BJ (cell line): ENCODE data around the gene STK38. TPM values are rescaled to one million over a fixed set of nuclear protein-coding genes. Genes with fewer than 3 reads are reported as not detected.

Experiments
- CTCF ChIA-PET: fragments of 350-600 bp; formaldehyde crosslinking; extraction: SDS; loops from one replicate; lab custom pipeline; 2021; ENCODE audit warnings: antibody characterized with exemption, inconsistent platforms; lab: Yijun Ruan, JAX
- POLR2A ChIA-PET: fragments of 300-600 bp; sonication (Branson Sonifier 250); formaldehyde crosslinking; extraction: SDS; loops from one replicate; lab custom pipeline; 2021; ENCODE audit warnings: antibody characterized with exemption; lab: Charles Lee
- DNase-seq: peaks from one replicate; pipeline ENCODE4 v3.0.0-alpha.2; 2011; ENCODE audit warnings: low read depth
- H3K27me3 ChIP-seq: 2 replicates; pipeline ENCODE4 v1.6.0; 2011; ENCODE audit warnings: low read length; ENCODE audit not compliant: control insufficient read depth, insufficient read depth
- H3K36me3 ChIP-seq: 2 replicates; pipeline ENCODE4 v1.5.1; 2011; ENCODE audit warnings: low read length; ENCODE audit not compliant: control insufficient read depth, insufficient read depth
- H3K4me3 ChIP-seq: 2 replicates; pipeline ENCODE4 v1.5.1; 2011; ENCODE audit warnings: low read depth, mild to moderate bottlenecking, control low read depth, low read length
- polyA plus RNA-seq: library from polyadenylated mRNA; depleted of rRNA; stranded (reverse); fragments of >200 nt; gene quantifications from 2 replicates; pipeline ENCODE4 v1.2.3, GENCODE V29; 2011
- TF ChIP-seq, protein P1 (sequence below): IDR thresholded peaks from 2 replicates; pipeline ENCODE4 v1.5.1; 2011; ENCODE audit warnings: low read depth, mild to moderate bottlenecking, control low read depth, inconsistent platforms, low read length, moderate library complexity; ENCODE audit not compliant: insufficient read depth

Gene STK38
- polyA plus RNA-seq, 1 experiment: 22.1 TPM

DNA sequence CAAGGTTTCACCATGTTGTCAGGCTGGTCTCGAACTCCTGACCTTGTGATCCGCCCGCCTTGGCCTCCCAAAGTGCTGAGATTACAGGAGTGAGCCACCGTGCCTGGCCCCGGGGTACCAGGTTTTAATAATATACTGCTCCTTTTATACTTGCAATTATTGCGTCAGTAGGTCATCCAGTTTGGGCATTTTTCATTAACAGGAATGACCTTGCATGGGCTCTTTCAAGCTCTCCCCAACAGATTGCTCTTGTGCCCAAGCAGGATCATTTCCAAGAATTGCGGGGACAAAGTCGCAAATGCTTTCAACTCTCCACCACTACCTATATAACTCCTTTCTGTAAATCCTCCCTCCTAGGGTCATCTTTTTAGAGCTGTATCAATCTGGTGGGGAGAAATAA, 23.8 kb downstream of the STK38 start:
- no peak for DNase-seq
- H3K4me3 ChIP-seq: no peak overlapping the region
- peaks cover 7% of the 10 kb centered on the region for H3K36me3 ChIP-seq
- TF ChIP-seq, protein P1, sequence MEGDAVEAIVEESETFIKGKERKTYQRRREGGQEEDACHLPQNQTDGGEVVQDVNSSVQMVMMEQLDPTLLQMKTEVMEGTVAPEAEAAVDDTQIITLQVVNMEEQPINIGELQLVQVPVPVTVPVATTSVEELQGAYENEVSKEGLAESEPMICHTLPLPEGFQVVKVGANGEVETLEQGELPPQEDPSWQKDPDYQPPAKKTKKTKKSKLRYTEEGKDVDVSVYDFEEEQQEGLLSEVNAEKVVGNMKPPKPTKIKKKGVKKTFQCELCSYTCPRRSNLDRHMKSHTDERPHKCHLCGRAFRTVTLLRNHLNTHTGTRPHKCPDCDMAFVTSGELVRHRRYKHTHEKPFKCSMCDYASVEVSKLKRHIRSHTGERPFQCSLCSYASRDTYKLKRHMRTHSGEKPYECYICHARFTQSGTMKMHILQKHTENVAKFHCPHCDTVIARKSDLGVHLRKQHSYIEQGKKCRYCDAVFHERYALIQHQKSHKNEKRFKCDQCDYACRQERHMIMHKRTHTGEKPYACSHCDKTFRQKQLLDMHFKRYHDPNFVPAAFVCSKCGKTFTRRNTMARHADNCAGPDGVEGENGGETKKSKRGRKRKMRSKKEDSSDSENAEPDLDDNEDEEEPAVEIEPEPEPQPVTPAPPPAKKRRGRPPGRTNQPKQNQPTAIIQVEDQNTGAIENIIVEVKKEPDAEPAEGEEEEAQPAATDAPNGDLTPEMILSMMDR: no peak
- ChIA-PET CTCF (interaction anchor here (0.7 to 1.4 kb wide), 3 partner anchors 11 to 203 kb away, joined by 3 to 4 read pairs (median 3); no protein-coding TSS in a partner anchor), POLR2A (no interaction called here)
- H3K27me3 ChIP-seq: no peaks in the 10 kb centered on the region

DNA sequence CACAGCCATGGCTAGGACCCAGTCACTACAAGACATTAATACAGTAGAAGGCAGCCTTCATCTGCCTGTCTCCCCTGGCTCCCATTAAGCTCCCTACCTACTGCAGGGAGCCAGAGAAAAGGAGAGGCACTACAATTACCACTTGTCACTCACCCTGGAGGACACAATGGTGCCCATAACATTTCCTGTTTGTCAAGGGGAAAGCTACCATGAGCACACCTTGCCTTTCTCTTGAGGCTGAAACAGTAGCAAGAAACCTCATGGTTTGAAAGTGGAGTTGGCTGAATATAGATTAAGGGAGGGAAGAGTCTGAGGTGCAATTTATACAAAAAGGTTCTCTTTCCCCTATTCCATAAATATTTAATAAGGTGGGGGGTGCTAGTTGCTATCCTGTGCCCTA, 27.9 kb downstream of the STK38 start:
- ChIA-PET POLR2A (no interaction called here), CTCF (no interaction called here)
- H3K27me3 ChIP-seq: no peaks in the 10 kb centered on the region
- TF ChIP-seq, protein P1: no peak
- peaks cover 11% of the 10 kb centered on the region for H3K36me3 ChIP-seq
- no peak for DNase-seq
- H3K4me3 ChIP-seq: no peak overlapping the region

DNA sequence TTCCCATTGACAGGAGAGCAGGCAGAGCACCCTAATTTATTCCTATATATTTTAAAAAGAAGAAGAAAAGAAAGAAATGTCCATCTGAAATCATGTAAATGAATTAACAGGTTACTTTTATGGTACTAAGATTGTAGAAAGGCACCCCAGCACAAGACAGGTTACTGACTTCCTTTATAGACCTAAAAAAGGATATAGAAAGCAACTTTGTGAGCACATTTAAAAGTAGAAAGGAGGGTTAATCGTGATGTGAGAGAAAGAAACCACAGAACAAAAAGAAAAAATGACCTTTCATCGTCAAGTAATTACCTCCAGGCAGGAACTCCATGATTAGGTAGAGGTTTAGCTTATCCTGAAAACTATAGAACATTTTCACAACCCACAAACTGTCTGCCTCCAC, 29.9 kb downstream of the STK38 start:
- no peaks in the 10 kb centered on the region for H3K27me3 ChIP-seq
- TF ChIP-seq, protein P1: no peak
- H3K4me3 ChIP-seq: no peak overlapping the region
- H3K36me3 ChIP-seq: peaks cover 10% of the 10 kb centered on the region
- ChIA-PET CTCF (no interaction called here), POLR2A (no interaction called here)
- DNase-seq: no peak

DNA sequence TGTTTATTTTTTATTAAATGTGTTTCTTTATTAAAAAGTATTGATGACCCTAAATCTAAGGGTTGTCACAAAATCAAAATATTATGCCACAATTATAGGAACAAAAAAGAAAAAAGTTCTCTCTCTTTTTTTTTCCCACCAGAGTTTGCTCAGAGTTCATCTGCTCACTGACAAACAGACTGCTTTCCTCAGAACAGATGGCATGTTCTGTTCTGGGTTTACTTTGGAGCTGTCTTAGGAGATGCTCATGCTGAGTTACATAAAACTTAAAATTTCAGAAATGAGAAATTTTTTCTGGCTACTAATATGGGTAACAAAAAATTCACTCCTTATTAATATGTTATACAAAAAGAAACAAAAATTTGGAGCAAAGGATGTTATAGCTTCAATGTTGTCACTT, 30.3 kb downstream of the STK38 start:
- Histone ChIP-seq H3K4me3 (no peak overlapping the region), H3K27me3 (no peaks in the 10 kb centered on the region), H3K36me3 (peaks cover 8% of the 10 kb centered on the region)
- TF ChIP-seq, protein P1: no peak
- no peak for DNase-seq
- ChIA-PET CTCF (interaction anchor here (0.6 to 1.6 kb wide), 2 partner anchors 11 to 16 kb away, joined by 3 to 9 read pairs; no protein-coding TSS in a partner anchor), POLR2A (no interaction called here)

DNA sequence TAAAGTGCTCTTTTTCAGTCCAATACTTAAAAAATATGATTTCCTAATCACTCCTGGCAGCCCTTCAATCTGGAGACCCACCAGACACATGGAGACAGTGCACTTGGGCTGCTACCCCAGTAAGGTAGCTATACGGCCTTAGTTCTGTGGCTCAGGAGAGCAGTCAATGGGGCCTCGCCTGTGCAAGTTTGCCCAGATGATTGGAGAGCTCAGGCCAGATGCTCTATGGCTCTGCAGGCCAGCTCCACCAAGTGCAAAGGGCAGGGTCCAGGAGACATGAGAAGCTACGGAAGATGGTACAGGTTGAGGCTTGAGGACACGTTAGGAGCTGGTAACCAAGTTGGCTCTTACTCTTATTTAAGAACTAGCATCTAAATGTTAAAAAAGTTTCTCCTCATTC, 30.7 kb downstream of the STK38 start:
- Histone ChIP-seq H3K36me3 (peaks cover 8% of the 10 kb centered on the region), H3K27me3 (no peaks in the 10 kb centered on the region), H3K4me3 (no peak overlapping the region)
- POLR2A ChIA-PET: no interaction called here
- no peak for DNase-seq
- TF ChIP-seq, protein P1: no peak
- CTCF ChIA-PET: interaction anchor here (0.6 to 1.6 kb wide), 2 partner anchors 11 to 17 kb away, joined by 3 to 9 read pairs; no protein-coding TSS in a partner anchor
